K562 (cell line): ENCODE measurements around the gene SLC39A11.

Source experiments
- CBFA2T2 ChIP-seq: fragments of 450-650 bp; conservative IDR thresholded peaks from 2 replicates; pipeline ENCODE4 v1.6.1; 2017; ENCODE audit warnings: mild to moderate bottlenecking
- CBX3 ChIP-seq, 2 experiments: IDR thresholded peaks; 1 replicate in 1 of 2; 2 replicates in 1 of 2; pipeline ENCODE4 v1.6.1; 2012; ENCODE audit warnings: inconsistent platforms in 2 of 2, low read length in 2 of 2, borderline replicate concordance in 1 of 2, control low read depth in 1 of 2
- CEBPB ChIP-seq: fragments of 450-650 bp; IDR thresholded peaks from 2 replicates; pipeline ENCODE4 v1.6.1; 2016; ENCODE audit warnings: missing genetic modification characterization, missing compliant biosample characterization
- EP300 ChIP-seq: IDR thresholded peaks from 2 replicates; pipeline ENCODE4 v1.6.1; 2012; ENCODE audit warnings: low read length, improper control_type of control experiment
- EZH2 ChIP-seq: IDR thresholded peaks from 2 replicates; pipeline ENCODE4 v1.6.1; 2012; ENCODE audit warnings: low read depth, mild to moderate bottlenecking, inconsistent platforms, low read length, borderline replicate concordance
- KDM1A ChIP-seq, 2 experiments: fragments of 450-650 bp; IDR thresholded peaks; 2 replicates each; pipeline ENCODE4 v1.6.1; 2016; ENCODE audit warnings: mild to moderate bottlenecking in 2 of 2
- NBN ChIP-seq: fragments of 450-650 bp; IDR thresholded peaks from 2 replicates; pipeline ENCODE4 v1.6.1; 2016; ENCODE audit warnings: low read depth, mild to moderate bottlenecking
- RFX5 ChIP-seq: IDR thresholded peaks from 2 replicates; pipeline ENCODE4 v1.6.1; 2011; ENCODE audit warnings: low read depth, mild to moderate bottlenecking, improper control_type of control experiment, low read length
- TAF1 ChIP-seq: IDR thresholded peaks from 2 replicates; pipeline ENCODE4 v1.6.1; 2011; ENCODE audit warnings: mild to moderate bottlenecking, low read length, moderate library complexity; ENCODE audit not compliant: insufficient read depth, control insufficient read depth, severe bottlenecking; ENCODE audit errors: extremely low read depth
- ZNF561 ChIP-seq: fragments of 450-650 bp; formaldehyde crosslinking; conservative IDR thresholded peaks from 2 replicates; pipeline ENCODE4 v1.4.0; 2020; ENCODE audit warnings: mild to moderate bottlenecking, moderate library complexity
- ZNF668 ChIP-seq: fragments of 250-450 bp; sonication (Bioruptor Pico); IDR thresholded peaks from 2 replicates; pipeline ENCODE4 v1.8.0; 2022; ENCODE audit warnings: mild to moderate bottlenecking, inconsistent platforms
- ZNF695 ChIP-seq: fragments of 450-650 bp; formaldehyde crosslinking; IDR thresholded peaks from 2 replicates; pipeline ENCODE4 v1.4.0; 2020; ENCODE audit warnings: mild to moderate bottlenecking, moderate library complexity
- TF ChIP-seq, protein P1 (sequence below), 3 experiments: IDR thresholded peaks in 2 of 3; conservative IDR thresholded peaks in 1 of 3; 2 replicates each; pipeline ENCODE4 v1.5.1; 2011 to 2012; ENCODE audit warnings: low read length in 3 of 3, mild to moderate bottlenecking in 3 of 3, control low read depth in 2 of 3, improper control_type of control experiment in 1 of 3, inconsistent platforms in 1 of 3, low read depth in 1 of 3, mixed read lengths in 1 of 3, moderate library complexity in 1 of 3; ENCODE audit not compliant: insufficient read depth in 2 of 3

GRCh38 chr17:72806011-72806410, 286.5 kb downstream of the SLC39A11 start:
- no peak for TF ChIP-seq EZH2
- no peak for TF ChIP-seq TAF1
- TF ChIP-seq KDM1A (IDR thresholded peaks at IDR 0.05): no peak
- TF ChIP-seq ZNF561 (CRISPR knock-in tag): no peak
- no peak for TF ChIP-seq CEBPB (tag)
- TF ChIP-seq CBFA2T2: no peak
- TF ChIP-seq CBX3 (IDR thresholded peaks at IDR 0.05; ENCODE audit: borderline replicate concordance in 1 of 2, low read length in 2 of 2): no peak
- TF ChIP-seq EP300: no peak
- no peak for TF ChIP-seq ZNF695 (CRISPR knock-in tag)
- no peak for TF ChIP-seq RFX5
- no peak for TF ChIP-seq NBN
- no peak for TF ChIP-seq ZNF668
- TF ChIP-seq, protein P1, sequence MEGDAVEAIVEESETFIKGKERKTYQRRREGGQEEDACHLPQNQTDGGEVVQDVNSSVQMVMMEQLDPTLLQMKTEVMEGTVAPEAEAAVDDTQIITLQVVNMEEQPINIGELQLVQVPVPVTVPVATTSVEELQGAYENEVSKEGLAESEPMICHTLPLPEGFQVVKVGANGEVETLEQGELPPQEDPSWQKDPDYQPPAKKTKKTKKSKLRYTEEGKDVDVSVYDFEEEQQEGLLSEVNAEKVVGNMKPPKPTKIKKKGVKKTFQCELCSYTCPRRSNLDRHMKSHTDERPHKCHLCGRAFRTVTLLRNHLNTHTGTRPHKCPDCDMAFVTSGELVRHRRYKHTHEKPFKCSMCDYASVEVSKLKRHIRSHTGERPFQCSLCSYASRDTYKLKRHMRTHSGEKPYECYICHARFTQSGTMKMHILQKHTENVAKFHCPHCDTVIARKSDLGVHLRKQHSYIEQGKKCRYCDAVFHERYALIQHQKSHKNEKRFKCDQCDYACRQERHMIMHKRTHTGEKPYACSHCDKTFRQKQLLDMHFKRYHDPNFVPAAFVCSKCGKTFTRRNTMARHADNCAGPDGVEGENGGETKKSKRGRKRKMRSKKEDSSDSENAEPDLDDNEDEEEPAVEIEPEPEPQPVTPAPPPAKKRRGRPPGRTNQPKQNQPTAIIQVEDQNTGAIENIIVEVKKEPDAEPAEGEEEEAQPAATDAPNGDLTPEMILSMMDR (IDR thresholded peaks at IDR 0.05 in 2 of 3, conservative IDR thresholded peaks at IDR 0.05 in 1 of 3; ENCODE audit: insufficient read depth in 2 of 3, low read depth in 1 of 3, low read length in 3 of 3): no peak
